ENCODE measurements around the gene URB2. TPM values are rescaled to one million over a fixed set of nuclear protein-coding genes. Genes with fewer than 3 reads are reported as not detected.

URB2 gene
- total RNA-seq, 1 experiment from 2014 or later: 20.4 TPM

DNA sequence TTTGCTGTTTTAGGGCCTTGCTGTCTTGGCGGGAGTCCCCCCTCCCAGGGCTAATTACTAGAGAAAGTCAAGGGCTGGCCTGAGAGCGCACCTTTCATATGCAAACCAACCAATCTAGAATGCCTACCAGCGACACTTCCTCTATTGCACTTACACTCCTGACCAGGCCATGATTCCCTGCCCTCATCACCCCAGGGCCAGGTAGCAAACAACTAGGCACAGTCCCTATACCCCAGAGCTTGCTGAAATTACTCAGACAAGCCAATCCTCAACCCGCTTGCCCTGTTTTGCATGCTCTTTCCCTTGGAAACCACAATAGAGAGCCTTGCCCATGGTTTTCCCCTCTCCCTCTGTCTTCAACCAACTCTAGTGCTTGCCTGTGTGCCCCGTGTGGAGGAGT, 70.3 kb downstream of the URB2 start (continued):
- no peak for TF ChIP-seq SIN3A (IDR thresholded peaks at IDR 0.05; ENCODE audit: low read depth)
- no peak for TF ChIP-seq JUND (IDR thresholded peaks at IDR 0.05)
- TF ChIP-seq YY1 (IDR thresholded peaks at IDR 0.05; ENCODE audit: extremely low read depth, insufficient replicate concordance, low read depth, low read length): no peak
- no peak for TF ChIP-seq POLR2AphosphoS5 (IDR thresholded peaks at IDR 0.05; ENCODE audit: low read depth, low read length)

DNA sequence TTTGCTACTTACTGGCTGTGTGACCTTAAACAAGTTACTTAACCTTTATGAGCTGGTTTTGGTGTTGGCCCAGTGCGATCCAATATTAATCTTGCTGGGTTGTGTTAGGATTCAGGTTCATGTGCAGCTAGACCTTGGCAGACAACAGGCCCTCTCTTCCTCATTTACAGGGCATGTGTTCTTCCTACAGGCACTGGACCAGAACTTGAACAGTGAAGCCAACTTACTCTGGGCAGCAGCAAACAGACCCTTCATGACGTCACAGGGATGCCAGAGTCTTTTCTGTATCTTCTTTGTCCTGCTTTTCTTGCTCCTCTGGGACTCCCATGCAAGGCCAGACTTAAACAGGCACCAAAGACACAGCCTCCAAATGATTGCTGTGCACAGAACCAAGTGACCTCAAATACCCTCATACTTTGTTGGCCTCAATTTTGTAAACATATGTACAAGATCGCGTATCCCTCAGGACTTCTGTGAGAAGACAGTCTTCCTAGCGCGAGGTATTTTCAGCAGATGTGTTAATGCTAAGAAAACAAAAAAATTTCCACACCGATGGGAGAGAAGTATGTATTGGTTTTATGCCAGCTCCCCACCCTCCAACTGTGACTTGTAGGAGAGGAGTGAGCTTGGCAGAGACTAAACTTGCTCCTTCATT, 73.7 kb downstream of the URB2 start:
- RAD21 ChIA-PET (ENCODE audit: low non-redundant PET in 1 of 2, low total read pairs in 2 of 2, uncharacterized antibody in 2 of 2, unreplicated experiment in 2 of 2): no interaction called here
- no peak for ATAC-seq
- intact Hi-C loops (cut with micrococcal nuclease): no loop called here
- CTCF ChIA-PET: interaction anchor here (0.6 kb wide), 1 partner anchor 141 kb away, joined by 3 read pairs; no protein-coding TSS in a partner anchor
- BruUV-seq (replicated peaks): no TSS peak
- no peak overlapping the region for H3K27ac ChIP-seq (ENCODE audit: low read depth, low read length)
- DNase-seq (ENCODE audit: low read depth, low spot score): no peak
- no peak for TF ChIP-seq TCF7L2 (IDR thresholded peaks at IDR 0.05; ENCODE audit: borderline replicate concordance, extremely low read depth, insufficient read depth, insufficient read length)
- no peak for TF ChIP-seq POLR2AphosphoS5 (IDR thresholded peaks at IDR 0.05; ENCODE audit: low read depth, low read length)
- no peak for TF ChIP-seq CBX3 (IDR thresholded peaks at IDR 0.05; ENCODE audit: low read depth)
- no peak for TF ChIP-seq JUND (IDR thresholded peaks at IDR 0.05)
- no peak for TF ChIP-seq CEBPB (IDR thresholded peaks at IDR 0.05; ENCODE audit: low read depth)
- TF ChIP-seq POLR2A (IDR thresholded peaks at IDR 0.05; ENCODE audit: borderline replicate concordance, extremely low read depth, insufficient read depth, insufficient read length): no peak
- TF ChIP-seq, protein P1, sequence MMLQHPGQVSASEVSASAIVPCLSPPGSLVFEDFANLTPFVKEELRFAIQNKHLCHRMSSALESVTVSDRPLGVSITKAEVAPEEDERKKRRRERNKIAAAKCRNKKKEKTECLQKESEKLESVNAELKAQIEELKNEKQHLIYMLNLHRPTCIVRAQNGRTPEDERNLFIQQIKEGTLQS (IDR thresholded peaks at IDR 0.05): no peak
- TF ChIP-seq SIN3A (IDR thresholded peaks at IDR 0.05; ENCODE audit: low read depth): no peak
- TF ChIP-seq ZFX (IDR thresholded peaks at IDR 0.05): no peak
- no peak for TF ChIP-seq FOSL1 (IDR thresholded peaks at IDR 0.05; ENCODE audit: low read depth)
- no peak for TF ChIP-seq EZH2 (IDR thresholded peaks at IDR 0.05)
- TF ChIP-seq, protein P2, sequence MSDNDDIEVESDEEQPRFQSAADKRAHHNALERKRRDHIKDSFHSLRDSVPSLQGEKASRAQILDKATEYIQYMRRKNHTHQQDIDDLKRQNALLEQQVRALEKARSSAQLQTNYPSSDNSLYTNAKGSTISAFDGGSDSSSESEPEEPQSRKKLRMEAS (IDR thresholded peaks at IDR 0.05): no peak
- no peaks in the 10 kb centered on the region for H3K79me2 ChIP-seq (ENCODE audit: insufficient read depth, low read length)
- H3K9me3 ChIP-seq (ENCODE audit: control insufficient read depth in 1 of 2, insufficient read depth in 1 of 2, low read depth in 1 of 2, low read length in 2 of 2): no peaks in the 10 kb centered on the region
- H3K36me3 ChIP-seq (ENCODE audit: control insufficient read depth in 1 of 2, insufficient read depth in 2 of 2, low read length in 2 of 2): no peaks in the 10 kb centered on the region
- no peaks in the 10 kb centered on the region for H3K4me1 ChIP-seq (ENCODE audit: control insufficient read depth in 1 of 2, insufficient read depth in 2 of 2, low read length in 2 of 2)
- H3K9me2 ChIP-seq (ENCODE audit: insufficient read depth): no peaks in the 10 kb centered on the region
- POLR2A ChIA-PET: no interaction called here
- H3K9ac ChIP-seq (ENCODE audit: low read length): no peak overlapping the region
- H3K4me3 ChIP-seq (replicated peaks in 1 of 2; ENCODE audit: low read depth in 1 of 2, low read length in 2 of 2): no peak overlapping the region
- no peak overlapping the region for H3K4me2 ChIP-seq (ENCODE audit: low read length)
- no peaks in the 10 kb centered on the region for H4K20me1 ChIP-seq (ENCODE audit: insufficient read depth)
- H3K27me3 ChIP-seq (ENCODE audit: insufficient read depth, low read length): no peaks in the 10 kb centered on the region
- H2AFZ ChIP-seq (ENCODE audit: low read depth, low read length, poor library complexity, severe bottlenecking): no peak overlapping the region
